NCI-H146 treated with DMSO at 0.1 percent for 48 hours (cell line): ENCODE results near the gene CIC.

Source experiments
- DNase-seq: peaks from one replicate; lab custom pipeline; 2025; ENCODE audit not compliant: unreplicated experiment; lab: John Stamatoyannopoulos, UW

The CIC gene

GRCh38 chr19:42303876-42304275, 34.8 kb downstream of the CIC start:
- no peak for DNase-seq

DNA sequence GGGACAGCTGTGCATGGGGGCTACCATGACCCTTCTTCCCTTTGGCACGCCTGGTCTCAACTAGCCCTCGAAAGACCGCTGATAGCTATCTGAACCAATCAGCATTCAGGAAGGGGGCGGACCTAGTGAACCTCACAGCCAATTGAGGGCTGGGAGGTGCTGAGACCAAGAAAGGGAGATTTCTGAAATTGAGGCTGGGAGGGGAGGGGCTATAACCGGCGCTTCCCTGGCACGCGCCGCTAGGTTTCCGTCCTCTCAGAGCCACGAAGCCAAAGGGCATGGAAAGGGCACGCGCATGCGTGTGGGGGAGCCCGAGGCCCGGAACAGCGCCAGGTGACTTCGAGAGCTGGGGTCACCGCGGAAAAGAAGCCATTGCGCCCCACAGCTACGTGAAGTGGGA, 37.6 kb downstream of the CIC start:
- no peak for DNase-seq

DNA sequence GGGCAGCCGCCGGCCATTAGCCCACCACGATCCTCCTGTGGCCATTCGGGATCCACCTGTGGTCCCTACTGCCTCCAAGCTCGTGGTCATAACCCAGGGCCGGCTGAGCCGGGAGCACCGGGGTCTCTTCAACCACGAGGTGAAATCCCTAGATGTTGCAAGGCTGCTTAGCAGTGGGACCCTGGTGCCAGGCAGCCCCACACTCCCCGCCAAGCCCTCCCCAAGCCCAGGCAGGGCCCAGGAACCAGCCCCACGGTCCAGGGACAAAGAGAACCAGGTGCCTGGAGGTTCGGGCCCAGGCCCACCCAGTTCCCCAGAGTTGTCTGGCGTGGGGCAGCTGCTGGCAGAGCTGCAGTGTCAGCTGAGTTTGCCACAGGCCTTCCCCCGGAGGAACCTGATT, 40.6 kb downstream of the CIC start:
- DNase-seq = no peak

- no peak for DNase-seq
Measured at GRCh38 chr19:42311657-42312056, 42.6 kb downstream of the CIC start.

GRCh38 chr19:42312370-42312769, 43.3 kb downstream of the CIC start:
- no peak for DNase-seq

DNA sequence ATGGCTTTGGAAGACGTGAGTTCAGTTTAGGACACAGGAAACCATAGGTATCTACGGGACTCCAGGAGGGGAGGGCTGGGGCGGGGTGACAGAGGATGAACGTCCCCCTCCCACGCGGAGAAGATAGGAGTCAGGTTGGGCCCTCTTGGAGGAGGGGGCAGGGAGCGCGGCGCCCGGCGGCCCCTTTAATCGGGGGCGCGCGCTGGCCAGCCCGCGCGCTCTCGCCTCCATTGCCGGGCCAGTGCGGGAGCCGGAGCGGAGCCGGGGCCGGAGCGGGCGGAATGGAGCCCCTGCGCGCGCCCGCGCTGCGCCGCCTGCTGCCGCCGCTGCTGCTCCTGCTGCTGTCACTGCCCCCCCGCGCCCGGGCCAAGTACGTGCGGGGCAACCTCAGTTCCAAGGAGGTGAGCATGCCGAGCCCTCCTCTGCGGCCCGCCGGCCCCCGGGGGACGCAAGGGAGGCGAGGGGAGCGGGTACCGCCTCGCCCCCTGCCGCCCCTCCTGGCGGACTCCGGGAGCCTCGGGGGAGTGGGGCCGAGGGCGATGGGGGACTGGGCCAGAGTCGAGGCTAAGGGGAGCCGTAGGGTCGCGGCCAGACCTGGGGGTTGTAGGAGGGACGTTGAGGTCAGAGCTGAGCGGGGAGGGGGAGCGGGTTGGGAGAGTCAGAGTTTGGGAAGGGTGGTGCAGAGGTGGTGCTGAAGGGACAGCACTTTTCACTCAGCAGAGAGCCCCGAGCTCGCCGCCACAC, 44.2 kb downstream of the CIC start, which contains the start of gene TMEM145:
TSS of gene TMEM145 (plus strand) at position 214 of the 744 bp plus-strand sequence. CDS start at position 282, 68 bp downstream.
- peak; percentile 36 for DNase-seq

GRCh38 chr19:42313840-42314755, 45.0 kb downstream of the CIC start:
- no peak for DNase-seq

GRCh38 chr19:42315024-42315423, 46.0 kb downstream of the CIC start:
- DNase-seq = no peak

DNA sequence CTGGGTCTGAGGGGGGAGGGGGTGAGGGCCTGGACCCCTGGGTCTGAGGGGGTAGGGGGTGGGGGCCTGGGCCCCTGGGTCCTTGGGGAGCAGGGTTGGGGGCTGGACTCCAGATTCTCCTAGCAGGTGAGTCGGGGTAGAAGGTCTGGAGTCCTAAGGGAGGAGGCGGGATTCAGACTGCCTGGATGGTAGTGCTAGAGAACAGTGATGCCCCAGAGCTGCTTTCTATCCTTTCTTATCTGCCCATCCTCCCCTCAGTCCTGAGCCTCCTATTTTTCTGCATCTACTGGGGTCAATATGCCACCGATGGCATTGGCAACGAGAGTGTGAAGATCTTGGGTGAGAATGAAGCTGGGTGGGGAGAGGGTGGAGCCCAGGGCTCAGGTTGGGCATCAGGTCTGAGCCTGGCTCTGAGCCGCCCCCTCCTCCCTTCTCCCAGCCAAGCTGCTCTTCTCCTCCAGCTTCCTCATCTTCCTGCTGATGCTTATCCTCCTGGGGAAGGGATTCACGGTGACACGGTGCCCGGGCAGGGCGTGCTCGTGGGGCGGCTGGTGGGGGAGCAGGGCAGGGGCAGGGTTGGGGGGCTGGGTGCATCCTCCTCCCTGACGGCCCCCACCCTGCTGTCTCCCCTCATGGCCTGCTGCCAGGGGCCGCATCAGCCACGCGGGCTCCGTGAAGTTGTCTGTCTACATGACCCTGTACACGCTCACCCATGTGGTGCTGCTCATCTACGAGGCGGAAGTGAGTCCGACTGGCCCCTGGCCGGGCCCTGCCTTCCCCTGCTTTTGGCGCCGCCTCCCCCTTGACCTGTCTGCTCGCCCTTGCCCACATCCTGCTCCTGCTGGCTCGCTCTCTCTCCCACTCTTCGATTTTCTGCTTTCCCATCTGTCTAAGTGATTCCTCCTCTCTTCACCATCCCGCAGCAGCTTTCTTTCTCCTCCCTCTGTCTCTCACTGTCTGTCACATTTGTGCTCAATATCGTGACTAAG, 47.5 kb downstream of the CIC start:
- no peak for DNase-seq

GRCh38 chr19:42317535-42317934, 48.5 kb downstream of the CIC start:
- DNase-seq = no peak

- no peak for DNase-seq
Measured at GRCh38 chr19:42322305-42322704, 53.3 kb downstream of the CIC start.

DNA sequence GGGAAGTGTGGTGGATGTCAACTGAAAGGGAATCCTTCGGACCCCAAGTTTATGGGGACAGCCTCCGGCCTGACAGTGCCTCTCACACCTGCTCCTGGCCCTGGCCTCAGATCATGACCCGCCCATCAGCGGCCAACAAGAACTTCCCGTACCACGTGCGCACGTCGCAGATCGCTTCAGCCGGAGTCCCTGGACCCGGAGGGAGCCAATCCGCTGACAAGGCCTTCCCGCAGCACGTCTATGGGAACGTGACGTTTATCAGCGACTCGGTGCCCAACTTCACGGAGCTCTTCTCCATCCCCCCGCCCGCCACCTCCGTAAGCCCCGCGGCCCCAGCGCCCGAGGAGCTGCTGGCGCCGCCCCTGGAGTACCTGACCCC, 54.4 kb downstream of the CIC start:
- DNase-seq = no peak

DNA sequence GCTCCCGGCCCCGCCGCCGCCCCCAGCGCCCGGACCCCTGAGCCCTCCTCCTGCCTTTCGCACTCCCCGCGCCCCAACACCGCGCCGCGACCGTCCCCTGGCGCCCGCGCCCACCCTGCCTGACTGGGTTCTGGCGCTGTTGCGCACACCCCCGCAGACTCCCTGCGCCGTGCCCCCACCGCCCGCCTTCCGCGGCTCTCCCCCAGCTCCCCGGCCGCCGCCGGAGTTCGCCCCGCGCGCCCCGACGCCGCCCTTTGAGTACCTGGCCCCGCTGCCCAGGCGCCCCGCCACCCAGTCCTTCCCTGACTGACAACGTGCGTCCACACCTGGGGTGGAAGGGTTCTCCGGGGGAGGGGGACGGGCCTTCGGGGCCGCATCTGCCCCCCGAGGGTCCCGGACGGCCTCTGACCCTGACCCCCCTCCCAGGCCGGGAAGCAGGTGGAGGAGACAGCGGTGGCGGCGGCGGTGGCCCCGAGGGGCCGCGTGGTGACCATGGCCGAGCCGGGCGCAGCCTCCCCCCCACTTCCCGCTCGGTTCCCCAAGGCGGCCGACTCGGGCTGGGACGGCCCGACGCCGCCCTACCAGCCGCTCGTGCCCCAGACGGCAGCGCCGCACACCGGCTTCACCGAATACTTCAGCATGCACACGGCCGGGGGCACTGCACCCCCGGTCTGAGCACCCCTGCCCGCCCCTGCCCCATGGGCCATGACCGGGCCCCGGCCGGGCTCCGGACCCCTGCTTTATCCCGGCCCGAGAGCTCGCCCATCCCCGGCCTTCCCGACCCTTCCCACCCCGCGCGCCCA, 55.0 kb downstream of the CIC start:
- DNase-seq = no peak

GRCh38 chr19:42324655-42325307, 55.7 kb downstream of the CIC start:
- no peak for DNase-seq

DNA sequence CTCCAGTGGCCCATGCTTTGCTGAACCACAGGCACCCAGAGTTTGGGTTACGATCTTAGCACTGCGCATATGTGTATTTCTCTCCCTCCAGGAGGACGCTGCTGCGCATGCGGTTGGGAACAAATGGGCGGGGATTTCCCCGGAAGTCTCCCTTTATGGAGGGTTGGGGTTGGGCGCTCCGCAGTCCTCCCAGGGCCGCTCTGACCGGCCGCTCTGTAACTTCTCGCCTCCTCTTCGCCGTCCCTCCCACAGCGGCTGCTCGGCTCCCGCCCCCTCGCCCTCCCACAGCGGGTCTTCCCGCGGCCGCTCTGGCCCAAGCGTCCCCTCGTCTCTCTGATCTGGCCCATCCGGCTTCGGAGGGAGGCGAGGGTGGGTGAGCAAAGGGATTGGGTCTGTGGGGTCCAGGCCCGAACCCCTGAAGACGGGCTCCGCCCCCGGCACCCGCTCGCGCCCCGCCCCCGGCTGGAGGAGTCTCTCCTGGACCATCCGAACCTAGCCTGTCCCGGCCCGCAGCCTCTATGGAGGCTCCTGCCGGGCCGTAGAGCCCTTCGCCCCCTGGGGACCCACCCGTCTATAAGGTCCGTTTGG, 56.4 kb downstream of the CIC start, which contains the start of gene MEGF8:
TSS of gene MEGF8 (plus strand) at position 328 of the 588 bp plus-strand sequence. CDS start 609 bp downstream, outside the sequence.
- DNase-seq = peak; percentile 99

DNA sequence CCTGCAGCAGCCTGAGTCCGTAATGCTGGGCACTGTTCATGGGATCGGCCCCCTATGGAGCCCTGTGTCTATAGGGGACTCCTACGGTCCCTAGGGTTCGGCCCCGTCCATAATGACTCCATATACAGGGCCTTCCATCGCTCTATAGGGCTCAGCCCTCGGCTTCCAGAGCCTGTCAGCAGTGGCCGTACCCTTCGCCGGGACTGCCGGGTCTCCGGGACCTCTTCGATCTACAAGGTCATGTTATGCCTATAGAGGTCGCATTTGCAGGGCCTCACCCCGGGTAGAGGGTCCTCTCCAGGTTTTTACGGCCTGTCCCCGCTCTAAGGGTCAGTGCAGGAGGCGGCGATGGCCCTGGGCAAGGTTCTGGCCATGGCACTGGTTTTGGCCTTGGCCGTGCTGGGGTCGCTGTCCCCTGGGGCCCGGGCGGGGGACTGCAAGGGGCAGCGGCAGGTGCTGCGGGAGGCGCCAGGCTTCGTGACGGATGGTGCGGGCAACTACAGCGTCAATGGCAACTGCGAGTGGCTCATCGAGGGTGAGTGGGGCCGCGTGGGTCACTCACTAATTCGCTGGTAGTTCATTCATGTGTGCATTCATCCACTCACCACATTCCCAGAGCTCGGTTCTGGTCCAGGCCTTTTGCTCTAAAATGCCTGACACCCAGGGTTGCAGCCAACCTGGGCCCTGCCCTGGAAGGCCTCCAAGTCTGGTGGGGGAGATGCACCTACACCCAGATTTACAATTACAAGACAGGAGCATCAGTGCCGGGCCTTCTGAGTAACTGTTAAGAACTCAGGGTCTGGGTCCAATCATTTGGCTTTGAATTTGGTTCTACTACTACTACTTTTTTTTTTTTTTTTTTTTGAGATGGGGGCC, 57.1 kb downstream of the CIC start:
- no peak for DNase-seq

- DNase-seq = no peak
Measured at GRCh38 chr19:42326969-42327368, 57.9 kb downstream of the CIC start.

DNA sequence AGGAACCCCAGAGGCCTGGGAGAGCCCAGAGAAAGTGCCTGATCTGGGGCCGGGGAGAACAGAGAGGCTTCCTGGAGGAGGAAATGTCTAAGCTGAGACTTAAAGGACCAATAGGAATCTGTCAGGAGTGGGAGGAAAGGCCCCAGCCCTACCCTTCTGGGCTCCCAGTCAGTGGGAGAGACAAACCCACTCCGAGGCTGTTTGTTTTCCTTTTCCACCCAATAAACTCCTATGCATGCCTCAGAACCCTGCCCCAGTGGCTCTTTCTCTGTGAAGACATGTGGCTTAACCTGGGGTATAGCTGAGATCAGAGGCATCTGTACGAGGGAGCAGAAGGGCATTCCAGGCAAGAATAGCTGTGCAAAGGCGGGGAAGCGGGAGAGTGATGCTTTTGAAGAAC, 58.3 kb downstream of the CIC start:
- no peak for DNase-seq
